SK-N-SH treated with all-trans-retinoic acid at 6 μM for 48 hours (cell line): ENCODE results near the gene MRPL34.

ENCODE experiments used
- ARNTL ChIP-seq: fragments of 450-650 bp; formaldehyde crosslinking; IDR thresholded peaks from 2 replicates; pipeline ENCODE4 v1.5.0; 2020; ENCODE audit warnings: low read depth, mild to moderate bottlenecking, moderate library complexity, borderline replicate concordance
- ZC3H10 ChIP-seq: fragments of 250-450 bp; sonication (Bioruptor Pico); IDR thresholded peaks from 2 replicates; pipeline ENCODE4 v1.5.1; 2021; ENCODE audit warnings: mild to moderate bottlenecking, moderate library complexity
- TF ChIP-seq, protein P1 (sequence below): fragments of 250-450 bp; sonication (Bioruptor Pico); IDR thresholded peaks from 2 replicates; pipeline ENCODE4 v1.5.1; 2020; ENCODE audit warnings: low read depth, mild to moderate bottlenecking, moderate library complexity
- TF ChIP-seq, protein P2 (sequence below): fragments of 250-450 bp; sonication (Bioruptor Pico); IDR thresholded peaks from 2 replicates; pipeline ENCODE4 v1.5.0; 2020; ENCODE audit warnings: mild to moderate bottlenecking, moderate library complexity

DNA sequence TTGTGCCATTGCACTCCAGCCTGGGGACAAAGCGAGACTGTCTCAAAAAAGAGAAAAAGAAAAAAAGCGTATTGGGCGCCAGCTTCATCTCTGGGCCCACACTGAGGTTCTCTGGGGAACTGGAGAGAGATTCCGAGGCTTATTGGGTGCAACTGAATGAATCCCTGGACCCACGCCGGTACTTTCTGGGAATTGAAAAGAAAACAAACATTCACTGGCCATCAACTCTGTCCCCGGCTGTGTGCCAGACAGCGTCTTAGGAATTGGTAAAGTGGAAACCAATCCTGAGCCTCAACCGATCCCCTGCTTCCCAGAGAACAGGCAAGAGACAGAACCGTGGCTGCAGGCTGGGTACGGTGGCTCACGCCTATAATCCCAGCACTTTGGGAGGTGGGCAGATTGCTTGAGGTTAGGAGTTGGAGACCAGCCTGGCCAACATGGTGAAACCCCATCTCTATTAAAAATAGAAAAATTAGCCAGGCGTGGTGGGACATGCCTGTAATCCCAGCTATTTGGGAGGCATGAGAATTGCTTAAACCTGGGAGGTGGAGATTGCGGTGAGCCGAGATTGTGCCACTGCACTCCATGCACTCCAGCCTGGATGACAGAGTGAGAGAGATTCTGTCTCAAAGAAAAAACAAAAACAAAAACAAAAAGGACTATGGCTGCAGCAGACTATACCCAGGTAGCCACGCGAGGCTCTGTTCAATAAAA is 20.4 kb downstream of the MRPL34 start:
- TF ChIP-seq, protein P1, sequence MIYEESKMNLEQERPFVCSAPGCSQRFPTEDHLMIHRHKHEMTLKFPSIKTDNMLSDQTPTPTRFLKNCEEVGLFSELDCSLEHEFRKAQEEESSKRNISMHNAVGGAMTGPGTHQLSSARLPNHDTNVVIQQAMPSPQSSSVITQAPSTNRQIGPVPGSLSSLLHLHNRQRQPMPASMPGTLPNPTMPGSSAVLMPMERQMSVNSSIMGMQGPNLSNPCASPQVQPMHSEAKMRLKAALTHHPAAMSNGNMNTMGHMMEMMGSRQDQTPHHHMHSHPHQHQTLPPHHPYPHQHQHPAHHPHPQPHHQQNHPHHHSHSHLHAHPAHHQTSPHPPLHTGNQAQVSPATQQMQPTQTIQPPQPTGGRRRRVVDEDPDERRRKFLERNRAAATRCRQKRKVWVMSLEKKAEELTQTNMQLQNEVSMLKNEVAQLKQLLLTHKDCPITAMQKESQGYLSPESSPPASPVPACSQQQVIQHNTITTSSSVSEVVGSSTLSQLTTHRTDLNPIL (CRISPR knock-in tag), result no peak
- TF ChIP-seq, protein P2, sequence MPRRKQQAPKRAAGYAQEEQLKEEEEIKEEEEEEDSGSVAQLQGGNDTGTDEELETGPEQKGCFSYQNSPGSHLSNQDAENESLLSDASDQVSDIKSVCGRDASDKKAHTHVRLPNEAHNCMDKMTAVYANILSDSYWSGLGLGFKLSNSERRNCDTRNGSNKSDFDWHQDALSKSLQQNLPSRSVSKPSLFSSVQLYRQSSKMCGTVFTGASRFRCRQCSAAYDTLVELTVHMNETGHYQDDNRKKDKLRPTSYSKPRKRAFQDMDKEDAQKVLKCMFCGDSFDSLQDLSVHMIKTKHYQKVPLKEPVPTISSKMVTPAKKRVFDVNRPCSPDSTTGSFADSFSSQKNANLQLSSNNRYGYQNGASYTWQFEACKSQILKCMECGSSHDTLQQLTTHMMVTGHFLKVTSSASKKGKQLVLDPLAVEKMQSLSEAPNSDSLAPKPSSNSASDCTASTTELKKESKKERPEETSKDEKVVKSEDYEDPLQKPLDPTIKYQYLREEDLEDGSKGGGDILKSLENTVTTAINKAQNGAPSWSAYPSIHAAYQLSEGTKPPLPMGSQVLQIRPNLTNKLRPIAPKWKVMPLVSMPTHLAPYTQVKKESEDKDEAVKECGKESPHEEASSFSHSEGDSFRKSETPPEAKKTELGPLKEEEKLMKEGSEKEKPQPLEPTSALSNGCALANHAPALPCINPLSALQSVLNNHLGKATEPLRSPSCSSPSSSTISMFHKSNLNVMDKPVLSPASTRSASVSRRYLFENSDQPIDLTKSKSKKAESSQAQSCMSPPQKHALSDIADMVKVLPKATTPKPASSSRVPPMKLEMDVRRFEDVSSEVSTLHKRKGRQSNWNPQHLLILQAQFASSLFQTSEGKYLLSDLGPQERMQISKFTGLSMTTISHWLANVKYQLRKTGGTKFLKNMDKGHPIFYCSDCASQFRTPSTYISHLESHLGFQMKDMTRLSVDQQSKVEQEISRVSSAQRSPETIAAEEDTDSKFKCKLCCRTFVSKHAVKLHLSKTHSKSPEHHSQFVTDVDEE, result no peak
- TF ChIP-seq ARNTL (CRISPR knock-in tag) (no peak), ZC3H10 (CRISPR knock-in tag) (no peak)
